DMS79 treated with DMSO at 0.1 percent for 48 hours (cell line): ENCODE measurements around the gene MXD4.
A peak's percentile ranks its signal among the peaks of the same experiment; 100 is the strongest.
"Not testable (repeated sequence)": the region's sequence is repeated elsewhere in the genome, so short reads cannot be mapped to it uniquely, and the experiment has no call there.

Experiments
- DNase-seq: peaks from one replicate; lab custom pipeline; 2025; lab: John Stamatoyannopoulos, UW

Gene MXD4

GRCh38 chr4:2250357-2251072, 11.4 kb downstream of the MXD4 start:
- no peak for DNase-seq

DNA sequence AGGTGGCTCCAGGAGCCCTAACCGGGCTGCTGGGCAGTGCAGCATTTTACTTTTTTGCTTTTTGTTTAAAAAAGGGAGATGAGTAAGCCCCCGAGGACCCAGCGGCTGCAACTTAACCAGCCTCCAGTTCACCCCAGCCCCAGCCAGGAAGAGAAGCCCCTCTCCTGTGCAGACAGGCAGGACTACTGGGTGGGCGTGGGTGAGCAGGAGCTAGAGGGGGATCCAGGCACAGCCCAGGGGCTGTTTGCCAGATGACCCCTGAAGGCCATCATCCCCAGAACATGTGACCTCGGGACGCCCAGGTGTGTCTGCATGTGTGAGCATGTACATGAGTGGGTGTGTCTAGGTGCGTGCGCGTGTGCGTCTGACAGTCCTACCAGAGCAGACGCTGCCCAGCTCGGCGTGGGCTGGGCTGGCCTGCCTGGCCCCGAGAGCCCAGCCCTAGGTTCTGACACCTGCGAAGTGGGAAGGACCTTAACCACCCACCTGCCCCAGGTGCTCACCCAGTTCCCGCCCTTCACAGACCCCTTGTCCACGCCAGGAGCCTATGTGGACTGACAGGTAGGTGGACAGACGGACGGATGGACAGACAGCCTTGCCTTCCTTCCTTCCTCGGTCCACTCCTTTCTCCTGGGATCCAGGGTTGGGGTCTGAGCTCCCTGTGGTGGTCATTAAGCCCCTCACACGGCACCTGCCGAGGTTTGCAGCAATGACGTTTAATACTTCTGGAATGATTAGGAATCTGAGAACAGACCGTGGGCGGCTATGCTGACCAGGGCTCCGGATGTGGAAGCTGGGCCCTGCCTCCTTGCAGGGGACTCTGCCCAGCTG, 12.2 kb downstream of the MXD4 start:
- DNase-seq, result no peak

GRCh38 chr4:2248821-2249261, 13.1 kb downstream of the MXD4 start:
- DNase-seq, result no peak

GRCh38 chr4:2248044-2248780, 13.7 kb downstream of the MXD4 start:
- DNase-seq, result no peak

- no peak for DNase-seq
Observed at GRCh38 chr4:2247128-2248043, 14.5 kb downstream of the MXD4 start.

GRCh38 chr4:2246384-2247127, 15.4 kb downstream of the MXD4 start:
- DNase-seq, result no peak

DNA sequence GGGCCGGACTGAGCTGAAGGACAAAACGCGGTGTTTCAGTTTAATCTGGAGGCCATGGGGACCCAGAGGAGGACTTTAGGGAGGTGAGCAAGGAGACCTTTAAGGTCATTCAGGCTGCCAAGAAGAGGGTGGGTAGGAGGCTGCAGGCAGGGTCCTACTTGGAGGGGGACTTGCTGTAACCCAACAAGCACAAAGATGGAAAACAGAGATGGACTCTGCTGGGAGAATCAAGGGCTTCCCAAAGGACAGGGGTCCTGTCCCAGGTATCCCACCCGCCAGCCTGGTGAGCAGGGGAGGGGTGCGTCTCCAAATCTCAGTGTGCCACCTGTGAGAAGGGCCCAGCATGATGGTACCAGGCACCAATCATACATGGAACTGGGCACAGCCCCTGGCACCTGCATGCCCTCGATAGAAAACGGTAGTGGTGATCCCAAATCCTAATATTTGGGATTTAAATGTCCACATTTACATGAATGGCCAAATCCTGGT, 16.1 kb downstream of the MXD4 start:
- no peak for DNase-seq

DNA sequence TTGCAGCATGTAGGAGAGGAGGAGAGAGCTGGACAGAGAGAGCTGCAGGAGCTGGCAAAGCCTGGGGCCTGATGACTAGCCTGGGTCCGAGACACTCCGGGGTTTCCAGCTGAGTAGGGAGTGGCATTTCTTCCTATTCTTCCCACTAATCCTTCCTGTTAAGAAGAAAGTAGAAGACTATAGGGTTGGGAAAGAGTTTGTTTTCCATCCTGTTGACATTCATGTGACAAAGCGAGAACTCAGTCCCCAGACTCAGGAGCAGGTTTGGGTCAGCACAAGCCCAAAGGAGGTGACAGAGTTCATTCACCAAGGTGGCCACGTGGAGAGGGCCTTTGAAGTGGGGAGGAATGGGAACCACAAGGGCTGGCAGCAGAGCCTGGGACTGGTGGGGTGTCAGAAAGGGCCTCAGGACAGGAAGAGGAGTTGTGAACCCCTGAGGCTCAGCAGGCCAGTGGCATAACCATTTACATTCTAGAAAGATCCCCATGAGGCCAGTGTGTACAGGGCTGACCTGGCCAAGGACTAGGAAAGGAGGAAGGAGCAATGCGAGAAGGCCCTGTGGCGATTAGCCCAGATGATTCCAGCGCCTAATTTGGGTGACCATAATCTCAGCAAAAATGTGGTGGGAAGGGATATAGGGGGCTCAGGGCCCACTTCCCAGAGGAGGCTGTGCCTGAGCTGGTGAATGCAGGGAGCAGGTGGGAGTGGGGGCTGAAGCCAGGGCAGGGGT, 16.7 kb downstream of the MXD4 start:
- no peak for DNase-seq

DNA sequence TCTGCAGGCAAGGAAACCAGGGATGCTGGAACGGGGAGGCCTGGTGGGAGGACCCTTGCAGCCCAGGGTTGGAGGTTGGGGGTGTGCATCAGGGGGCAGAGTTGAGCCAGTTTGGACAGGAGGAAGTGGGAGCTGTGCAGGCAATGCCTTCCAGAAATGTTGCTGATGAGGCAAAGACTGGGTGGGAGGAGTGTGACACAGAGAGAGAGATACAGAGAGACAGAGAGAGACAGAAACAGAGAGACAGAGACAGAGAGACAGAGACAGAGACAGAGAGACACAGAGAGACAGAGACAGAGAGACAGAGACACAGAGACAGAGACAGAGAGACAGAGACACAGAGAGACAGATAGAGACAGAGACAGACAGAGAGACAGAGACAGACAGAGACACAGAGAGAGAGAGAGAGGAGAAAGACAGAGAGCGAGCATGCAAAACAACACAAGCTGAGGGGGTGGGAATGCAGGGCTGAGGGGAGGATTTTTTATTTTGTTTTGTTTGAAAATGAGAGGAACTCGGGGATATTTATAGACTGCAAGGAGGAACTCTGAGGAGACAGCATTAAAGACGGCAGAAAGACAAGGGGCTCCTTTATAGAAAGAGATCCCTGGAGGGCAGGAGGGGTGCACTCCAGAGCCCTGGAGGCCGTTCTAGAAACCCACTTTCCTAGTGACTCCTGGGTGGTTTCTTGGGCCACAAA, 18.1 kb downstream of the MXD4 start:
- DNase-seq, result no peak

DNA sequence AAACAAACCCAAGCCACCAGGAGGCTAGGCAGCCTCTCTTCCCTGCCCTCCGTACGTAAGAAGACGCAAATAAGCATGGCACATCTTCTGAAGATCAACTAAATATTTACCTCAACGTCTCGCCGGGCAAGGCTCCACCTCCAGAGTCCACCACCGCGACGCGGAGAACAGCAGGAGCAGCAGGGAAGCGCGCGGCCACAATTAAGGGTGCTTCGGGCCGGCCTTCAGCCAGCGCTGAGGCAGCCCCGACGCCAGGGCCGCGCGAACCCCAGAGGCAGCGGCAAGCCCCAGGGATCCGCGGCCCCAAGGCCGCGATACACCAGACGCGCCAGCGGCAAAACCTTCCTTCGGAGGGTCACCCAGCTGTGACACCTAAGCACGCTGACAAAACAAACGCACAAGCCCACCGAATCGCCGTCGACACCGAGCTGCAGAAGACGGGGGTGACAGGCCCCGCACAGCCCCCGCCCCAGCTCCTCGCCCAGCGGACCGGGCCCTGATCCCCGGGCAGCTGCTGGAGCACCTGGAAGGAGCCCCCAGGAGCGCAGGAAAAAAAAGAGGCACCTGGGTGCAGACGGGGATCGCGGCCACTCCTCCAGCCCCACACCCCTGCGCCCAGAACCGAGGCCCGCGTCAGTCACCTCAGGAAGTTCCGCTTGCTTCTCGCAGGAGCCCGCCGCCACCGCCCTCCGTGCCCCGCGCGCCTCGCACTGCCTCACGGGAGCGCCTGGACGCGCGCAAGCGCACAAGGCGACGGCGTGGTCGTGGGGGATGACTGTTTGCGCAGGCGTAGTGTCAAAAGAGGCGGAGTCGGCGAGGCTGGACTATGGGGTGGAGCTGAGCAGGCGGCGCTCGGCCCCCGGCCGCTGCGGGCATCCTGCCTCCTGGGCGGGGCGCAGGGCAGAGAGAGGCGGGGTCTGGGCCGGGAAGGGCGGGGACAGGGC, 20.2 kb downstream of the MXD4 start, which contains the start of the genes HAUS3 and POLN:
TSS of gene HAUS3 (minus strand) at position 712 of the 944 bp plus-strand sequence. CDS start 1,175 bp downstream, outside the sequence.
TSS of gene POLN (minus strand) at position 712 of the 944 bp plus-strand sequence. CDS start 12,890 bp downstream, outside the sequence.
- DNase-seq, result peak; percentile 81

GRCh38 chr4:2241003-2241402, 20.9 kb downstream of the MXD4 start:
- no peak for DNase-seq

DNA sequence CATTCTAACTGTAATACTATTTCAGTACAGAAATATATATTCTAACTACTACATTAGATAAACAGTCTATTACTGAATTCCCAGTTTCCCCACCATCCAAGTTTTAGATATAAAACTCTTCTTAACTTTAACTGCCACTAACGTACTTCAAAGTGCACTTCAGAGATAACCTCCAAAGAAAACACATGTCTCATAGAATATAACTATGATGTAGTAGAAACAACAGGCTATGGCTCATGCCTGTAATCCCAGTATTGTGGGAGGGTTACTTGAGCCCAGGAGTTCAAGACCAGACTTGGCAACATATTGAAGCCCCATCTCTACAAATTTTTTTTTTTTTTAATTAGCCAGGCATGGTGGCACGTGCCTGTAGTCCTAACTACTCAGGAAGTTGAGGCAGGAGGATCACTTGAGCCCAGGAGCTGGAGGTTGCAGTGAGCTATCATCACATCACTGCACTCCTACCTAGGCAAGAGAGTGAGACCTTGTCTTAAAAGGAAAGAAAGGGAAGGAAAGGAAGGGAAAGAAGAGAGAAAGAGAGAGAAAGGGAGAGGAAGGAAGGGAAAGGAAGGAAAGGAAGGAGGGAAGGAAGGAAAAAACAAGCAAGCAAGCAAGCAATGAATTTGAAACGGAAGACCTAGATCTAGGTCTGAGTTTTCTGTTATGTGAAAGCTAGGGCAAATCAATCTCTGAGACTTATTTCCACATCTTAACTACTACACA, 24.8 kb downstream of the MXD4 start:
- no peak for DNase-seq

DNA sequence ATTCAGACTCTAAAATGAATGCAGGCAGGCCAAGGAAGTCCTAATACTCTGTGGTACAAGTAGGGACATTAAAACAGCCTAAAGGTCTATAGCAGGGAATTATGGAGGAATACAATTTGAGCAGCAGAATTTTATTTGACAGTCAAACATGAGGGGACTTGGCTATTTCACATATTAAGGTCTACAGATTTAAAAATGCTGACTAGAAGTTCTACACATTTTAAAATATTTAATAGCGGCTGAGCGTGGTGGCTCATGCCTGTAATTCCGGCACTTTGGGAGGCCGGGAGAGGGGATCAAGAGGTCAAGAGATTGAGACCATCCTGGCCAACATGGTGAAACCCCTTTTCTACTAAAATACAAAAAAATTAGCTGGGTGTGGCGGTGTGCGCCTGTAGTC, 30.8 kb downstream of the MXD4 start:
- no peak for DNase-seq

DNA sequence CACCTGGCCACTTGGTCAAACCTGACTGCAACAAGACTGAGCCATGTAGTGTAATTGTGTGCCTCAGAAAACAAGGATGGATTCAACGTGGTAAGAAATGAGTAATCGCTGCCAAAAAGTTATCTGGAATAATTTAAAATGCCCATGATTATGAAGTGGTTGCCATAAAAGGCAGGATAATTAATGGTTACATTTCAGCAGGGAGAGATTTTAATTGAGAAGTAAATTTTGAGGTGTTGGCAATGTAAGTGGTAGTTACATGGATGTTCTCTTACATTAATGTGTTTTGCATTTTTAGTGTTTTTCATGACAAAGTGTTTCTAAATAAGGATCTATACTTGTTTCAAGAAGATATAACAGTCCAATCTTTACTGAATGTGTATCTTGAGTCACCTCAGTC, 35.6 kb downstream of the MXD4 start:
- peak; percentile 46 for DNase-seq

DNA sequence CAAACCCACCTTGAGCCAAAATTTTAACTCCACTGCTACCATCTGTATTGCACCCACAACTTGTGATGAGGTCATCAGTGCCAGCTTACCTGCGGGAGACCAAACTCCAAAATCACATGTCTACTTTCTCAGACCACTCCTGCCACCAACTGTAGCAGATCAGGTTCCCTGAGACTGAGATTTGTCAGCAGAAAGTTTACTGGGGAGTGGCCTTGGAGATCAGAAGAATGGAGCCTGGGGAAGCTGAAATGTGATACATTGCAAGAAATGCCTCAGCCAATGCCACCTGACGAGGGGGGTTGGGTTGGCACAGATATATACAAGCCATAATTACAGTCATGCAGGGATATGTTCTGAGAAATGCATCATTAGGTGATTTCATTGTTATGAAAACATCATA, 39.1 kb downstream of the MXD4 start:
- DNase-seq, result no peak

DNA sequence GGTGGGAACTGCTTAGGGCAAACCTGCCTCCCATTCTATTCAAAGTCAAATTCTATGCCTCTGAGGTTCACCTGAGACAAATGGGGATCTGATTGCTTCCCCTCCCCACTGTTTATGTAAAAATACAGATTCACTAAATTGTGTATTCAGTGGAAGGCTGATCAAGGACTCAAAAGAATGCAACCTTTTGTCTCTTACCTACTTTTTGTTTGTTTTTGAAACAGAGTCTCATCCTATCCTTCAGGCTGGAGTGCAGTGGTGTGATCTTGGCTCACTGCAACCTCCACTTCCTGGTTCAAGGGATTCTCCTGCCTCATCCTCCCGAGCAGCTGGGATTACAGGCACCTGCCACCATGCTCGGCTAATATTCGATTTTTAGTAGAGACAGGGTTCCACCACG, 40.5 kb downstream of the MXD4 start:
- DNase-seq, result not testable (repeated sequence)

GRCh38 chr4:2220016-2220630, 41.8 kb downstream of the MXD4 start:
- DNase-seq, result peak; percentile 44
